ENCODE results near the gene STAT3. TPM values are rescaled to one million over a fixed set of nuclear protein-coding genes. Genes with fewer than 3 reads are reported as not detected.

The STAT3 gene
- total RNA-seq, 5 donors from 2014 or later (not counting 1 experiment from before 2014, with no cell fraction given) = 113 to 242 (median 129) TPM

GRCh38 chr17:42288803-42289610 lies 99.2 kb downstream of the STAT3 start:
- peaks cover 50 to 62% (median 59%) of the 10 kb centered on the region in 3 donors for H3K4me1 Mint-ChIP-seq

GRCh38 chr17:42287977-42288802 lies 100.1 kb downstream of the STAT3 start, which contains the start of gene STAT5A:
Gene STAT5A (plus strand): TSS chr17:42288498. CDS start chr17:42289412, 914 bp downstream.
- H3K27ac ChIP-seq (ENCODE audit: low read length) = peak within 1 kb of the TSS; percentile 96
- Mint-ChIP-seq H3K36me3 (peaks cover 15% of the 10 kb centered on the region), H3K27me3 (no peaks in the 10 kb centered on the region), H3K9me3 (no peaks in the 10 kb centered on the region), H3K4me3 (peak within 1 kb of the TSS; percentile 88 to 95 (median 92)), H3K27ac (peak within 1 kb of the TSS; percentile 95 to 98), H3K4me1 (peaks cover 49 to 60% (median 57%) of the 10 kb centered on the region in 3 donors)
- ChIA-PET CTCF (interaction anchor here (0.6 to 3.2 kb wide), 5 partner anchors 11 to 66 kb away, joined by 3 to 22 read pairs (median 4); no protein-coding TSS in a partner anchor), POLR2A (interaction anchor here (0.5 to 2.0 kb wide), 10 partner anchors 15 to 417 kb away, joined by 3 to 29 read pairs (median 4); no protein-coding TSS in a partner anchor)
- H3K36me3 ChIP-seq (ENCODE audit: control insufficient read depth in 2 of 2, extremely low read depth in 1 of 2, insufficient read depth in 1 of 2, low read length in 1 of 2) = peaks cover 0 to 10% of the 10 kb centered on the region in 2 donors
- no peaks in the 10 kb centered on the region for H3K9me3 ChIP-seq
- H3K4me1 ChIP-seq (ENCODE audit: control insufficient read depth in 1 of 2, extremely low read depth in 1 of 2, insufficient read depth in 2 of 2, low read length in 2 of 2) = peaks cover 19 to 57% of the 10 kb centered on the region in 2 experiments
- no peaks in the 10 kb centered on the region for H3K27me3 ChIP-seq (replicated peaks in 1 of 2; ENCODE audit: control insufficient read depth in 2 of 2, extremely low read depth in 1 of 2, insufficient read depth in 2 of 2, low read length in 1 of 2)
- DNase-seq (peak; percentile 56 to 88 (median 77)), ATAC-seq (replicated peaks in 1 of 4) (peak; percentile 82 to 87 (median 86))
- H3K4me3 ChIP-seq (ENCODE audit: control insufficient read depth in 1 of 2, extremely low read depth in 1 of 2, low read length in 1 of 2) = peak within 1 kb of the TSS; percentile 88 to 90
- WGBS (ENCODE audit: insufficient coverage) = under 1% methylated on average over 83 of the region's 88 CpGs

More at GRCh38 chr17:42288803-42289610, 99.2 kb downstream of the STAT3 start:
- DNase-seq = peak in 34 of 35 experiments; percentile 13 to 72 (median 46)
- H3K36me3 Mint-ChIP-seq = peaks cover 20% of the 10 kb centered on the region
- H3K27ac ChIP-seq (ENCODE audit: low read length) = peak overlapping the region; percentile 92
- H3K27me3 ChIP-seq (replicated peaks in 1 of 2; ENCODE audit: control insufficient read depth in 2 of 2, extremely low read depth in 1 of 2, insufficient read depth in 2 of 2, low read length in 1 of 2) = no peaks in the 10 kb centered on the region
- no peaks in the 10 kb centered on the region for H3K9me3 ChIP-seq
- 9% methylated on average over 21 of the region's 44 CpGs for WGBS (ENCODE audit: insufficient coverage)
- peak overlapping the region; percentile 79 to 92 for H3K27ac Mint-ChIP-seq
- peak; percentile 43 to 60 (median 48) for ATAC-seq (replicated peaks in 1 of 4)
- H3K9me3 Mint-ChIP-seq = no peaks in the 10 kb centered on the region
- H3K27me3 Mint-ChIP-seq = no peaks in the 10 kb centered on the region
- H3K36me3 ChIP-seq (ENCODE audit: control insufficient read depth in 2 of 2, extremely low read depth in 1 of 2, insufficient read depth in 1 of 2, low read length in 1 of 2) = peaks cover 0 to 15% of the 10 kb centered on the region in 2 donors
- POLR2A ChIA-PET = interaction anchor here (0.6 to 2.0 kb wide), 9 partner anchors 16 to 417 kb away, joined by 3 to 29 read pairs (median 3); no protein-coding TSS in a partner anchor
- CTCF ChIA-PET = interaction anchor here (0.6 to 3.2 kb wide), 4 partner anchors 39 to 67 kb away, joined by 3 to 22 read pairs (median 4); no protein-coding TSS in a partner anchor
- H3K4me3 ChIP-seq (ENCODE audit: control insufficient read depth in 1 of 2, extremely low read depth in 1 of 2, low read length in 1 of 2) = peak overlapping the region; percentile 88 to 90
- H3K4me1 ChIP-seq (ENCODE audit: control insufficient read depth in 1 of 2, extremely low read depth in 1 of 2, insufficient read depth in 2 of 2, low read length in 2 of 2) = peaks cover 19 to 54% of the 10 kb centered on the region in 2 experiments
- peak overlapping the region; percentile 83 to 95 (median 92) for H3K4me3 Mint-ChIP-seq

GRCh38 chr17:42287305-42287976 lies 100.8 kb downstream of the STAT3 start:
- ATAC-seq (replicated peaks in 1 of 4) (peak; percentile 10 to 27 (median 17)), DNase-seq (peak in 21 of 35 experiments; percentile 13 to 50 (median 33))
- H3K36me3 Mint-ChIP-seq = peaks cover 12% of the 10 kb centered on the region
- H3K27me3 Mint-ChIP-seq = no peaks in the 10 kb centered on the region
- 2% methylated on average over 7 of the region's 14 CpGs for WGBS (ENCODE audit: insufficient coverage)
- peaks cover 19 to 57% of the 10 kb centered on the region in 2 experiments for H3K4me1 ChIP-seq (ENCODE audit: control insufficient read depth in 1 of 2, extremely low read depth in 1 of 2, insufficient read depth in 2 of 2, low read length in 2 of 2)
- peak overlapping the region; percentile 88 to 90 for H3K4me3 ChIP-seq (ENCODE audit: control insufficient read depth in 1 of 2, extremely low read depth in 1 of 2, low read length in 1 of 2)
- peak overlapping the region; percentile 95 to 98 for H3K27ac Mint-ChIP-seq
- POLR2A ChIA-PET = interaction anchor here (0.6 to 1.0 kb wide), 7 partner anchors 8 to 243 kb away, joined by 3 to 6 read pairs (median 4); no protein-coding TSS in a partner anchor
- peak overlapping the region; percentile 88 to 95 (median 92) for H3K4me3 Mint-ChIP-seq
- peak overlapping the region; percentile 96 for H3K27ac ChIP-seq (ENCODE audit: low read length)
- no peaks in the 10 kb centered on the region for H3K27me3 ChIP-seq (replicated peaks in 1 of 2; ENCODE audit: control insufficient read depth in 2 of 2, extremely low read depth in 1 of 2, insufficient read depth in 2 of 2, low read length in 1 of 2)
- peaks cover 0 to 7% of the 10 kb centered on the region in 2 donors for H3K36me3 ChIP-seq (ENCODE audit: control insufficient read depth in 2 of 2, extremely low read depth in 1 of 2, insufficient read depth in 1 of 2, low read length in 1 of 2)
- no peaks in the 10 kb centered on the region for H3K9me3 Mint-ChIP-seq
- peaks cover 52 to 65% (median 64%) of the 10 kb centered on the region in 3 donors for H3K4me1 Mint-ChIP-seq
- no peaks in the 10 kb centered on the region for H3K9me3 ChIP-seq
- CTCF ChIA-PET = interaction anchor here in 1 of 2 donors (0.6 to 3.2 kb wide), 6 partner anchors 10 to 65 kb away, joined by 3 to 22 read pairs (median 4); no protein-coding TSS in a partner anchor

- no peaks in the 10 kb centered on the region for H3K27me3 ChIP-seq (replicated peaks in 1 of 2; ENCODE audit: control insufficient read depth in 2 of 2, extremely low read depth in 1 of 2, insufficient read depth in 2 of 2, low read length in 1 of 2)
- POLR2A ChIA-PET = interaction anchor here (0.6 to 1.3 kb wide), 10 partner anchors 7 to 320 kb away, joined by 3 to 9 read pairs (median 4); partner anchors contain the start of gene CNP (in 1 of the 2)
- H3K4me1 ChIP-seq (ENCODE audit: control insufficient read depth in 1 of 2, extremely low read depth in 1 of 2, insufficient read depth in 2 of 2, low read length in 2 of 2) = peaks cover 19 to 57% of the 10 kb centered on the region in 2 experiments
- peak overlapping the region; percentile 95 to 98 for H3K27ac Mint-ChIP-seq
- H3K27me3 Mint-ChIP-seq = no peaks in the 10 kb centered on the region
- H3K27ac ChIP-seq (ENCODE audit: low read length) = peak overlapping the region; percentile 96
- ATAC-seq (replicated peaks in 1 of 4) (no peak), DNase-seq (peak in 1 of 35 experiments; percentile 13)
- H3K9me3 ChIP-seq = no peaks in the 10 kb centered on the region
- H3K36me3 ChIP-seq (ENCODE audit: control insufficient read depth in 2 of 2, extremely low read depth in 1 of 2, insufficient read depth in 1 of 2, low read length in 1 of 2) = peaks cover 0 to 7% of the 10 kb centered on the region in 2 donors
- H3K4me3 Mint-ChIP-seq = peak overlapping the region; percentile 88 to 95 (median 92)
- H3K4me3 ChIP-seq (ENCODE audit: control insufficient read depth in 1 of 2, extremely low read depth in 1 of 2, low read length in 1 of 2) = peak overlapping the region; percentile 88 to 90
- H3K4me1 Mint-ChIP-seq = peaks cover 49 to 61% (median 61%) of the 10 kb centered on the region in 3 donors
- H3K9me3 Mint-ChIP-seq = no peaks in the 10 kb centered on the region
- CTCF ChIA-PET = interaction anchor here in 1 of 2 donors (1.3 to 2.0 kb wide), 2 partner anchors 38 to 65 kb away, joined by 4 to 7 read pairs; no protein-coding TSS in a partner anchor
- 100% methylated on average over 2 of the region's 5 CpGs for WGBS (ENCODE audit: insufficient coverage)
- H3K36me3 Mint-ChIP-seq = peaks cover 8% of the 10 kb centered on the region
These were observed 101.6 kb downstream of the STAT3 start for GRCh38 chr17:42286411-42287221.

Measured in T-cell (primary cell).